GM18868 (cell line): ENCODE results near the gene FXYD2.
"Not testable (repeated sequence)": the region's sequence is repeated elsewhere in the genome, so short reads cannot be mapped to it uniquely, and the experiment has no call there.

Experiments used
- ATAC-seq: cut with Tn5 transposase; IDR thresholded peaks from one replicate; pipeline ENCODE4 v1.9.1; 2021; ENCODE audit warnings: mild to moderate bottlenecking, moderate library complexity; ENCODE audit not compliant: unreplicated experiment

Gene FXYD2

DNA sequence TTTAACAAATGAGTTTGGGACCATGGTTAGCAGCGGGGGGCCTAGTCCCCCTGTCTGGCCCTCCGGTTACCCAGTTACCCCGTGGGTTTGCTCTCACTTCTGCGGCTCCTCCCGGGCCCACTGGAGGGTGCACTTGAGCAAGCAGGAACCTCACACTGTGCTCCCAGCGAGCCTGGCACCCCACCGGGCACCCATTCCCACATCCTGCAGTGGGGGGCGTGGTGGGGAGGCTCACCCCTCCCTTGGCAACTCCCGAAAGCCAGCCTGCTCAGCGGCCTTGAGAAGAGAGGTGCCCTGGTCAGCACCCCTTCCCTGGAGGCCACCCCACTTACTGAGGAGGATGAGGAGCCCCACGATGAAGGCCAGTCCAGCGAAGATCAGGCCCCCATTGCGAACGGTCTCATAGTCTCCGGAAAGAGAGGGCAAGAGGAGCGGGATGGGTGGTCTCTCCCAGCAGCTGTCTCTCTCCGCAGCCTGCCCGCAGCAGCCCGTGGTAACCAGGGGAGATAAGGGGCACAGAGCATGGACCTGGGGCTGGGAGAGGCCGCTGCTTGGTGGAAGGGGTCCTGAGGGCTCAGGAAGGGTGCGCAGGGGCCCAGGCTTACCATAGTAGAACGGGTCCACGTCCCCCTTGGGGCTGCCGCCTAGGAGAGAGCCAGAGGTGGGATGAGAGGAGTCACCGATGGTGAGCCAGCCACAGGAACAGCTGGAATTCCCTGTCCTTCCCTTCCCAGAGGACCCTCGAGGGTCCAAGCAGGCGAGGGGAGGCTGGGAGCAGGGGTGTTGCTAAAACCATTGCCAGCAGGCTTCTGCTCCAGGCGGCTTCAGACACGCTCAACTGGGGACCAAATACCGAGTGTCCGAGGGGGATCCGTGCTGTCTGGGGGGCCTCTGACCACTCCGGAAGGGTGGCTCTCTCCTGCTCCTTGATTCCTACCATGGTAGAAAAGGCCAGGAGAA lies 2.2 kb downstream of the FXYD2 start:
- no peak for ATAC-seq

DNA sequence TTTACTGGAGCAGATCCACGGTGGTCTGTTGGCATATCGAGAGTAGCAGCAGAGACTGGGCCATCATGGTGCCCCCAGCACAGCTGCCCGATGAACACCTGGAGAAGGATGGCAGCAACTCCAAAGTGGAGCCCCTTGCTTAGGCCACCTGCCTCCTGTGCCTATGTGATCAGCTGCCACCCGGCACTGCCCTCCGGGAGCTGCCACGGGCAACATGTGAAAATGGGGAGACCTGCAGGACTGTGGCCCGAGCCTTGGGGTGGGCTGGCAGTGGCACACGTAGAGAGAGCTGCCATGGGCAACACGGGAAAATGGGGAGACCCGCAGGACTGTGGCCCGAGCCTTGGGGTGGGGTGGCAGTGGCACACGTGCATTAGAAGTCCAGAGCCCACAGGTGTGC lies 3.1 kb downstream of the FXYD2 start:
- ATAC-seq = no peak

DNA sequence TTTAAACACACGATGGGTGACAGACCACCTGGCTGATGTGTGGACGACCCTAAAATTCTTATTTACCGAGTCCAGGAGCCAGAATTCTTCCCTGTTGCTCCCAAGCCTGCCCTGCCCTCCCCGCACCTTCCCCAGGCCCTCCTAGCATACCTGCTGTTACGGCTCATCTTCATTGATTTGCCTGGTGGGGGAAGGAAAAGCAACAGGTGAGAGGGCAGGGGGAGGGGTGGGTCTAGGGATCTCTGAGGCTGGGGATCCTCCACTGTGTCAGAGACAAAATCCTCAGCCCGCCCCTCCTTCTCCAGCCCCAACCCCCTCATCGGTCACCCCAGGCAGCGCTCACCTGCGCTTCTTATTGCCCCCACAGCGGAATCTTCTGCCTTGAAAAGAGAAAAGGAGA lies 4.0 kb downstream of the FXYD2 start:
- ATAC-seq = no peak

DNA sequence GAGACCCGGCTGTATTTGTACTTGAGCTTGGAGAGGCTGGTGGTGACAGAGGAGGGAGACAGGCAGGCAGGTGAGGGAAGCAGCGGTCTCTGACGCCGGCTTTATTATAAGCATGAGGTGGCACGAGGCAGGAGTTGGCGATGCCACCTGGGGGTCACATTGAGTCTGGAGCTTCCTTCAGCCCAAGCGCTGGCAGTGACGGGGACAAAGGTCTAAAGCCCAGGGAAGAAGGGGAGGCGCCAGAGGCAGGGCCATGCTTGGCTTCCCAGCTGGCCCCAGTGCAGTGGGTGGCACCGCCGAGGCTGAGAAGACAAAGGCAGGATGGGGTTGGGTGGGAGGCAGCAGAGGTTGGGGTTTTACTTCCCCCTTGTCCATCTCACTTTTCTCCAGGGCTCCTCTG lies 4.5 kb downstream of the FXYD2 start:
- no peak for ATAC-seq

DNA sequence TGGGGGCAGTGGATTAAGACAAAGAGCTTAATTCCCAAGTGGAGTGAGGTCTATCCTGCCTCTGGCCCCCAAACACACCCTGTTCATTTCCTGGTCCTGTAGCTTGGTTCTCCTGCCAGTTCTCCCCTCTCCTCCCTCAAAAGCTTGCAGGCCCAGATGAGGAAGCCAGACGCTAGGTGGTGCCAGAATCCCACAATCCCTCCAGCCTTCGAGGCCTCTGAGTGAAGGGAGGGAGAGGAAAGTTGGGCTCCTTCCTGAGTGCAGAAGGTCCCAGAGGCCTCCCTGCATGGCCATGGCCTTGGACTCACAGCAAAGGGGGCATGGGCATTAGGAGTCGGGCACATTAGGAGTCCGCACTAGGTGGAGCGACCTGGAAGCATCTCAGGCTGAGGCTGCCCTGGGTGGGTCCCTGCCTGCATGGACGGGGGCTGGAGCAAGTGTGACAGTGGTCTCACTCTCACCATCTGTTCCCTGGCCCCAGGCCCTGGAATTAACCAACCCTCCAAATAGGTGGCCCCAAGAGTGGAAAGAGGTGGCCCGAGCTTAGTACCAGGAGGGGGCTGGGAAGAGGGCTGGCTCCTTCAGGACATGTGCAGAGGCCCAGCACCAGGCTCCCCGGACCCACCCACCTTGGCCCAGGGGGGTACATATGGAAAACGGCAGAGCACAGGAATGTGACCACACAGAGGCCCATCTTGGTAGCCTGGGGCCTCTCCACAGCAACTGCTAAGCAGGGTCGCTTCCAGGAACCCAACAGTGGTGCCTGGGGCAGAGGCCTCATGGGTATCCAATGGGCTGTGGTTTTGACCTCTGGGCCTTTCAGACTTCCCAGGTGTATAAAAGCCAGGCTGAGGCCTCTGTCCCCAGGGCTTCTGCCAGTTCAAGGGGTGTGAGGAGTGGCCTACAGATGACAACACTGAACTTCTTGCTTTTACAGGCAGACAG lies 5.2 kb downstream of the FXYD2 start:
- ATAC-seq = no peak

DNA sequence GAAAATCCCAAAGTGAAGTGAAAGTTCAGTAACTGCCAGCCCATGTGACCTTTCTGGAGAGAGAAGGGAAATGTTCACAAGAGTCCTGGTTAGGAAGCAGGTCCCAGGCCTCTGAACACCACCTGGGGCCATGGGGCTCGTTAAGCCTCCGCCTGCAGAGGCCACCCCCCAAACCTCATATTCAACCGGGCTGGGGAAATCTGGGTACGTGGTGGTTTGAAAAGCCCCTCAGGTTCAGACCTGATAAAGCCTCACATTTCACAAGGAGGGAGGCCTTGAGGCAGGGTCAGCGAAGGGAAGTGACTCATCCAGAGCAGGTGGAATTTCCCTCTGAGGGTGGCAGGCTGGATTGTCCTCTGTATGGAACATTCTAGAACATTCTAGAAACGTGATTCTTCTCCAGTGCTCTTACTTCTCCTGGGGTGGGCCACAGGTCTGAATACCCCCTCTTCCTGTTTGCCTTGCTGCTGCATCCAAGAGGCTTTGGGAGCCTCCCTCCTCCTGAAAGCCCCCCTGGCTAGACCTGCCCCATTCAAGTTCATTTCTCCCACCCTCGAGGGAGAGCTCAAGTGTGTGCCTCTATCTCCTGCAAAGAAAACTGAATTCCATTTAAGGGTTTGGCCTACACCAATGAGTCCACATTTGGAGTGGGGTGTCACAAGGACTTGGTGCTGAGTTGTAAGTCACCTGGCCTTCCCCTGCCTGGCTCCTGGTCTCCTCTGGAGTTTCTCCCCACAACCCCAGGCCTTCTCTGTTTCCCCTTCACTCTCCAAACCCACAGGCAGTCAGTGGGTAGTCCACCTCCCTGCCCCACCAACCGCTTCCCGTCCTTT lies 6.3 kb downstream of the FXYD2 start:
- peak; percentile 34 for ATAC-seq

DNA sequence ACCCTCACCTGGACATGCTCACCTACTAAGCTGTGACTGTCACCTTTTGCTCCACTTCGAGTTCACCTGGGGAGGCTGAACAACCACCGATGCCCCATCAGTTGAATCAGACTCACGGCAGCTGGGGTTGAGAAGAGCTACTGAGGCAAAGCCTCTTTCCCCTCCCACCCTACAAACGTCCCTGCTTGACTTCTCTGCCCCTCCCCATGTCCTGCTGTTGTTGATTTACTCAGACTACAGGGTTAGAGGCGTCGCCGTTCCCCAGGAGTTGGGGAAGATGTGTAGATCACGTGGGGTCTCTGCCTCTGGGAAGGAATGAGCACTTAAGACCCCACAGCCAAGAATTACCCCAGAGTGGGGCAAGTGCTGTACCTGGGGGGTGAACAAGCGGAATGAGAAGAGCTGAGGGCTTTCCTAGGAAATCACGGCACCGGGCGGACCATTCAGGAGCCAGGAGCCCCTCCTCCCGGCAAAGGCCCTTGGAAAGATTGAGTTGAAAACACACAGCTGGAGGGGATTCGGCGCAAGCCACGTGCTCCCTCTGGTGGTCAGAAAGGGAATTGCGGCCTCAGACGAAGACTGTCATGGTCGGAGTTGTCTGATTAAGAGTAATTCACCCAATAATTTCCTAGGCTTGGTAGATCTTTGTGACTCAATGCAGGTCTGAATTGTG lies 7.0 kb downstream of the FXYD2 start:
- peak; percentile 25 for ATAC-seq

DNA sequence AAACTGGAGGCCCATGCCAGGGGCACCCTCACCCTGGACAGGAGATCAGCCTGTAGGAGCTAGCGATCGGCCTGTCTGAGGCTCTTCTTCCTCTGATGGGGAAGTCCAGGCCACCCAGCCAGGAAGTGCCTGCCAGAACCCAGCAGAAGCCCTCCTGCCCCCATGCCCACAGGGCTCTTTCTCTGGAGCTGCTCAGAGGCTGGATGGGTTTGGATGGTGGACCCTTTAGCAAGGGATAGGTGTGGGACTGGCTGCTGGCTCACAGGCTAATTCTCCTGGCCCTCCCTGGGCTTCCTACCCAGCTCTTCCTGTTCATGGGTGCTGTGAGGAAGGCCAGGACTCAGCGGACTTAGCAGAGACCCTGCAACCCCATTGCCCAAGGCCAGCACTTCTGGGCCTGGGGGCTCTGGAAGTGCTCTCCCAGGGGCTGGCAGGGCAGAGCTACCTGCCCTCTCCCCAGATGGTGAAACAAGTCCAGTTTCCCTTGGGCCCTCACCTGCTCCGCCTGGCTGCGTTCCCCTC lies 7.6 kb downstream of the FXYD2 start:
- ATAC-seq = no peak

DNA sequence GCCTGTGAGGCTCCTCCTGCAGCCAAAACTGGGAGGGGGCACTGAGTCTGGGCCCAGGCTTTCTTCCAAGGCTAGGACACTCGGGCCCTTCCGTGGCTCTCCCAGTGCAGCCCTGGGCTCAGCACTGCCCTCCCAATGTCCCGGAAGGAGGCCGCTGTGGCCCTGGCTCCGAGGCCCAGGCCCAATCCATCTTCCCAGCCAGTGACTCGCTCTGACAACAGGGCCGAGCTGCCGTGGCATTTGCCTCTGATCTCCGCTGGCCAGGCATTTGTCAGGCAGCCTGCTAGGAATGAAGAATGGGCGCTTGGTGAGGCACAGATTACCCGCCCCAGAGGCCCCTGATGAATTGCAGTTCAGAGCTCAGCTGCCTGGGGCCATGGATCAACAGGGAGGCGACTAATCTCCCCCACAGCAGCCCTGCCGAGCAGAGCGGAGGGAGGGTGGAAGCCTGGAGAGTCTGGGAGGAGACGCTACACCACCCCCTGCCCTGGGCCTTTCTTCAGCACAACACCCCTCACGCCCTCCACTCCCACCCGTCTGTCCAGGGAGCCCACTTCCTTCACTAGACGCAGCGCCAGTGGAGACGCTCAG lies 8.3 kb downstream of the FXYD2 start:
- ATAC-seq = no peak

DNA sequence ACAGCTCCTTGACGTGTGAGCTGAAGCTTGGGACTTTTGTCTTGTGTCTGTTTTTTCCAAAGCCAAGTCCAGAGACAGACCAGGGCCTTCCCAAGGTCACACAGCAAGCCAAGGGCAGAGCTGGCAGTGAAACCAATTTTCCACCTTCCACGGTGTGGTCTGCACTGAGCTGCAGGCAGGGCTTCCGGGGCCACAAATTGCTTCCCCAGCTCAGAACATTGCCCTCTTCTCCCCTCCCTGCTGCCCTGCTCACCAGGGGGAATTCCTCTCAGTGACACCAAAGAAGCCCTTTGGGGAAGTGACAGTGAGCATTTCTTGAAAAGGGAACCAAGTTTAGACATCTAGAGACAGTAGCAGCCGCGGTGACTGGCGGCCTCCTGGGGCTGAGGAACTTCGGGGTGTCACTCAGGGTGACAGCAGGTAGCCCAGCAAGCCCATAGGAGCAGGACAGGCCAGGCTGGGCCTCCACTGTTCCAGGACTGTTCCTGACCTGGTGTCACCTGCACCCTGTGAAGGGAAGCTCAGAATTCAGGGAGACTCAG lies 9.2 kb downstream of the FXYD2 start:
- ATAC-seq = peak; percentile 65

DNA sequence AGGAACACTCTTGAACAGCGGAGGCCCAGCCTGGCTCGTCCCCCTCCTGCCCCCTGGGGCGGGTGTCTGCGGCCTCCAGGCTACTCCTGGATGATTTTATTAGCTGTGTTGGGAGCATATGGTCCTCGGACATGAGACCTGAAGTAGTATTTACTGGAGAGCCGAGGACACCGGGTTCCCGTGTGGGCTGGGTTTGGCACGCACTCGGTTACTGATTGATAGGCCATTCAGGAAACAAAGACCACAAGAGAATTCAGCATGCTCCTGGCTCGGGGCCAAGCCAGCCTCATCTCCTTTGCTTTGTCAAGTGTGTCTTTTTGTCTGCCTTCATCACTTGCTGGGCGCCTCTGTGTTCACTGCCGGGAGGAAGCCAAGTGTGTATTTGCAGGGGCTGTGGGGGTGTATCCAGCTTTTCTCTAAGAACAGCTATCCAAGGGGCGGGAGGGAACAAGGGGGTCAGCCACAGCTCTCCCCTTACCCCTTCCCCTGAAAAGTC lies 9.7 kb downstream of the FXYD2 start:
- ATAC-seq = peak; percentile 33

DNA sequence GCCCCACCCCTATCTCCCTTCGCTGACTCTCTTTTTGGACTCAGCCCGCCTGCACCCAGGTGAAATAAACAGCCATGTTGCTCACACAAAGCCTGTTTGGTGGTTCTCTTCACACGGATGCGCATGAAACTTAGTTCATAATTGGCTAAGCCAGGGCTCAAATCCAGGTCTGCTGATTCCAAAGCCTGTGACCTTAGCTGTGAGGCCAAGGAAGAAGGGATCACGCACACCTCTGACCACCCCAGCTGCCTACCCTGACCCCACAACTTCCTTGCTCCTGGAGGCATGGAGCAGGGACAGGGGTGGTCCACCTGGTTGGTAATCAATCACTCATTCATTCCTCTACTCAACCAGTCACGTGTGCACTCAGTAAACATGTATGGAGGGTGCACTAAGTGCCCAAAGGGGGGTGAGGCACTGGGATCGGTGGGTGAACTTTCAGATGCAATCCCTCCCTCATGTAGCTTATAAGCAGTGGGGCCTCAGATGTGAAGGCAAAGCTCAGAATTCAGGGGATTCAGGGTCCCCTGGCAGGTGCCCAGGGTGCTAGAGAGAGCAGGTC lies 10.3 kb downstream of the FXYD2 start:
- ATAC-seq = no peak

DNA sequence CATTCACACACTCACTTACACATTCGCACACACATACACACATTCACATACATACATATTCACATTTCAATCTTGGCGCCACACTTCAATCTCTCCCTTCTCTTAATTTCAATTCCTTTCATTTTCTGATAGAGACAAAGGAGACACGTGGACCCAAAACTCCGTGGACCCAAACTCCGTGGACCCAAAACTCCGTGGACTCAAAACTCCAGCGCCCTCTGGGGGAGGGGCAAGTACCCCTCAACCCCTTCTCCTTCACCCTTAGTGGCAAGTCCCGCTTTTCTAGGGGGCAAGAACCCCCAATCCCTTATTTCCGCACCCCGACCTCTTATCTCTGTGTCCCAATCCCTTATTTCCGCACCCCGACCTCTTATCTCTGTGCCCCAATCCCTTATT lies 14.5 kb downstream of the FXYD2 start:
- ATAC-seq = not testable (repeated sequence)

DNA sequence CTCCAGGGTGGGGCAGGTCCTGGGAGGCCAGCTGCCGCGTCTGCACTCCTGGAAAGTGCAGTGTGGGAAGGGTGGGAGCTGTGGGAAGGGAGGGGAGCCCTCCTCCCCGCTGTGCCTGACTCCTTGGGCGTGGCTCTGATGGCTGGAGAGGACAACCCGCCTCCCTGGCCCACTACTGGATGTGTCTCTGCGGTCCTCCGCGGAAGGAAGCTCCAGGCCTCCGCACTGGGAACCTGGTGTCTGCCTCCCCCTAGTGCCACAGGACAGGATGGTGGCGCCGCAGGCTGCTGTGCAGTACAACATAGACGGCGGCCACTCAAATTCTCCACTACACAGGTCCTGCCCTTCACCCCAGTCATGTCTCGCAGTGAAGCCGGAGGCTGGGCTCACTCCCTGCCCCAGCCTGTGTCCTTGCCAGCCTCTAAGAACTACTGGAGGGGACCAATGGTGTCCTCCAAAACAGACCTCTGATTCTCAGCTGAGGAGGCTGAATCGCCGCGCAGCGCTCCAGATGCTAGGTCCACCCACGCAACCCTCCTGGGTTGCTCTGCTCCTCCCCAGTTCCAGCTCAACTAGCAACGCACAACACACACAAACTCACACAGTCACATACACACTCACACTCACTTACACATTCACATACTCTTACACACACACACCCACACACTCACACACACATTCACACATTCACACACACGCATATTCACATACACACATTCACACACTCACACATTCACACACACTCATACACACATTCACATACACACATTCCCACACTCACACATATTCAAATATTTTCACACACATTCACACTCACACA lies 15.1 kb downstream of the FXYD2 start:
- ATAC-seq = no peak

DNA sequence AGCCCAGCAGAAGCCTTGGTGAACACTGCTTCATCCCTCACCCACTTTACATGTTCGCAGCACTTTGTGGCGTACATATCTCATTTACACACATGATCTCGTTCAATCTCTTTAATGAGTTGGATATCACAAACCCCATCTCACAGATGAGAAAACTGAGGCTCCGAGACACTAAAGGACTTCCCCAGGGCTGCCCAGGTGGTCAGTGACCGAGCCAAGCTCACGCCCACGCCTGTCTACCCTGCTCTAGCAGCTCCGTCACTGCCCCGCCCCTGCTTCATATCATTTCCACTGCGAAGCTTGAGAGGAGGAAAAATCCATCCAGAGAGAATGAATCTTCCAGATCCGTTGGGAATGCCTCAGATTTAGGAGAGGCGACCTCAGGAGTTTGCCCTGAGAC lies 15.8 kb downstream of the FXYD2 start:
- ATAC-seq = no peak

DNA sequence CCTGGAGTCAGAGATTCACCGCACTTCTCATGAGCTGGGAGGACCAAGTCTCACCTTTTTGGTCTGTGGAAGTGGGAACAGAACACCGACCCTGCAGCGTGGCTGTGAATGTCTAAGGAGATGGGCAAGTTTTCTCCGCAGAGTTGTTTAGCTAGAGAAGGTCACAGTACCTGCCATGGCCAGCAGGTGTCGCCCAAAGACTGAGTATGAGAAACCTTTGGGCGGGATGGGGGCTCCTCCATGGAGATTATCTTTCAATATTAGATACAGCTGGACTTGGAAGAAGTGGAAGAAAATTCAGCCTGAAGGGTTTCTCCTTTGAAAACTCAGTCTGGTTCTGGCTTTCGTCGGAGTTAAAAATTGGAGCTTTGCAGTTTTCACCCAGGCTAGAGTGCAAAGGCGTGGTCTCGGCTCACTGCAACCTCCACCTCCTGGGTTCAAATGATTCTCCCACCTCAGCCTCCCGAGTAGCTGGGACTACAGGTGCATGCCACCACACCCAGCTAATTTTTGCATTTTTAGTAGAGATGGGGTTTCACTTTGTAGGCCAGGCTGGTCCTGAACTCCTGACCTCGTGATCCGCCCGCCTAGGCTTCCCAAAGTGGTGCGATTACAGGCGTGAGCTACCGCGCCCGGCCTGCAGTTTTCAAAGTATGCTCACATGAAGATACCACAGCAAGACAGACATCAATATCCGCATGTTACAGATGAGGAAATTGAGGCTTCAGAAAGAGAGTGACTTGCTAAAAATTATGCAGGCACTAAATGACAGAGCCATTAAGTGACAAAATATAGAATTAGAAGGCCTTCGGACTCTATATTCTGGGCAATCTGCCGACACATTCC lies 16.8 kb downstream of the FXYD2 start:
- no peak for ATAC-seq

DNA sequence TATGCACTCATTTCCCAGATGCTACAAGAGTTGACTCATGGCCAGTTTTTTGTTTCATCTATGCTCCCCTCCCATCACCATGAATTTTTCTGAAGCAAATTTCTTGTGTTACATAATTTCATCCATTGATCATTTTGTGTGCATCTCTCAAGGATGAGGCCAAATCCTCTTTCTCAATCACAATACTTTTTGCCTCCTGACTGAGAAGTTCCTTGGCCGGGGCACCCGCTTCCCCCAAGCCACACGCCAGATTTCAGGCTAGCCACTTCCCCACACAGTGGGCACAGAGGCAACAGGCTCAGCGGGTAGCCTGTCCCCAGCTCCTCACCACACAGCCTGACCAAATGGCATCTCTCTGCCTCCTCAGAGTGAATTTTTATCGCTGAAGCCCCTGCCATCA lies 17.7 kb downstream of the FXYD2 start:
- no peak for ATAC-seq
